ENCODE data around the gene ZNF784. TPM values are rescaled to one million over a fixed set of nuclear protein-coding genes. Genes with fewer than 3 reads are reported as not detected.

ZNF784 gene
- total RNA-seq, 1 donor from 2014 or later: 12.9 TPM

Other genes with a start within 250 kb of the ZNF784 start
- 2.2 to 2.4 TPM (median 2.4 TPM) in 3 replicates for gene TMEM190, start 247.7 kb downstream of the ZNF784 start, total RNA-seq
- gene TMEM238, start 240.3 kb downstream of the ZNF784 start, total RNA-seq: 2.3 to 2.9 TPM (median 2.3 TPM) in 3 replicates
- gene RPL28, start 238.6 kb downstream of the ZNF784 start, total RNA-seq: 1,773 to 1,819 TPM (median 1,790 TPM) in 3 replicates
- gene UBE2S, start 216.8 kb downstream of the ZNF784 start, total RNA-seq: 65.3 to 77.0 TPM (median 73.2 TPM) in 3 replicates
- gene SHISA7, start 181.3 kb downstream of the ZNF784 start, total RNA-seq: 0.04 TPM in 1 of 3 replicates, not detected in the others
- gene ISOC2, start 162.9 kb downstream of the ZNF784 start, total RNA-seq: 35.0 to 39.2 TPM (median 38.6 TPM) in 3 replicates
- gene C19orf85, start 159.8 kb downstream of the ZNF784 start, total RNA-seq: not detected in 3 replicates
- gene ZNF628, start 147.9 kb downstream of the ZNF784 start, total RNA-seq: 19.0 to 23.1 TPM (median 22.0 TPM) in 3 replicates
- gene NAT14, start 139.4 kb downstream of the ZNF784 start, total RNA-seq: 52.6 to 54.4 TPM (median 53.1 TPM) in 3 replicates
- gene SSC5D, start 136.1 kb downstream of the ZNF784 start, total RNA-seq: 7.0 to 8.5 TPM (median 7.8 TPM) in 3 replicates
- 0.33 to 0.97 TPM (median 0.56 TPM) in 3 replicates for gene SBK2, start 87.4 kb downstream of the ZNF784 start, total RNA-seq
- 0.25 TPM in 1 of 3 replicates, not detected in the others for gene SBK3, start 79.0 kb downstream of the ZNF784 start, total RNA-seq
- gene ZNF579, start 43.7 kb downstream of the ZNF784 start, total RNA-seq: 35.0 to 35.2 TPM (median 35.1 TPM) in 3 replicates
- gene FIZ1, start 25.0 kb downstream of the ZNF784 start, total RNA-seq: 31.3 to 31.7 TPM (median 31.6 TPM) in 3 replicates
- gene ZNF524, start 24.3 kb downstream of the ZNF784 start, total RNA-seq: 5.3 to 7.4 TPM (median 5.7 TPM) in 3 replicates
- 18.7 to 21.4 TPM (median 21.2 TPM) in 3 replicates for gene ZNF865, start 18.9 kb downstream of the ZNF784 start, total RNA-seq
- 49.6 to 53.9 TPM (median 50.9 TPM) in 3 replicates for gene ZNF580, start 16.4 kb upstream of the ZNF784 start, total RNA-seq
- gene ZNF581, start 19.1 kb upstream of the ZNF784 start, total RNA-seq: 42.6 to 47.0 TPM (median 46.9 TPM) in 3 replicates
- gene CCDC106, start 23.6 kb upstream of the ZNF784 start, total RNA-seq: 20.8 to 24.0 TPM (median 23.6 TPM) in 3 replicates
- gene U2AF2, start 30.5 kb upstream of the ZNF784 start, total RNA-seq: 226 to 245 TPM (median 230 TPM) in 3 replicates
- gene EPN1, start 50.7 kb upstream of the ZNF784 start, total RNA-seq: 99.6 to 104 TPM (median 102 TPM) in 3 replicates
- gene NLRP9, start 113.8 kb upstream of the ZNF784 start, total RNA-seq: not detected in 3 replicates
- gene RFPL4A, start 134.5 kb upstream of the ZNF784 start, total RNA-seq: not detected in 3 replicates
- not detected in 3 replicates for gene RFPL4AL1, start 144.6 kb upstream of the ZNF784 start, total RNA-seq
- not detected in 3 replicates for gene NLRP11, start 207.4 kb upstream of the ZNF784 start, total RNA-seq
- not detected in 3 replicates for gene NLRP4, start 212.0 kb upstream of the ZNF784 start, total RNA-seq

Measured in mesothelial cell of epicardium (in vitro differentiated cells).